HG03280 (cell line): ENCODE results near the gene RTP5.
"Not testable (repeated sequence)": the region's sequence is repeated elsewhere in the genome, so short reads cannot be mapped to it uniquely, and the experiment has no call there.

Experiments used
- ATAC-seq: cut with Tn5 transposase; IDR thresholded peaks from one replicate; pipeline ENCODE4 v1.9.1; 2021; ENCODE audit warnings: mild to moderate bottlenecking, moderate library complexity; ENCODE audit not compliant: unreplicated experiment

RTP5 gene

GRCh38 chr2:241922411-241922810 is 52.9 kb downstream of the RTP5 start:
- no peak for ATAC-seq

GRCh38 chr2:241922816-241923601 is 53.5 kb downstream of the RTP5 start:
- ATAC-seq: not testable (repeated sequence)
